Caco-2 (cell line): ENCODE results near the gene DENND2D. TPM values are rescaled to one million over a fixed set of nuclear protein-coding genes. Genes with fewer than 3 reads are reported as not detected.

ENCODE experiments used
- total RNA-seq: library from RNA; stranded (reverse); gene quantifications from 2 replicates; pipeline ENCODE4 v1.2.3, GENCODE V29; 2022

DENND2D gene
- total RNA-seq, 1 experiment from 2014 or later = 20.4 TPM

Other genes with a start within 250 kb of the DENND2D start
- gene LRIF1, start 236.7 kb downstream of the DENND2D start, total RNA-seq = 31.7 and 35.2 TPM in 2 replicates
- gene DRAM2, start 60.6 kb downstream of the DENND2D start, total RNA-seq = 25.3 and 29.0 TPM in 2 replicates
- 17.3 and 19.1 TPM in 2 replicates for gene CEPT1, start 60.4 kb downstream of the DENND2D start, total RNA-seq
- gene CHI3L2, start 27.1 kb upstream of the DENND2D start, total RNA-seq = not detected in 2 replicates
- gene CHIA, start 90.2 kb upstream of the DENND2D start, total RNA-seq = not detected in 2 replicates
- 0.51 and 0.73 TPM in 2 replicates for gene OVGP1, start 227.1 kb upstream of the DENND2D start, total RNA-seq
- gene WDR77, start 248.6 kb upstream of the DENND2D start, total RNA-seq = 30.1 and 31.9 TPM in 2 replicates
- 194 and 219 TPM in 2 replicates for gene ATP5PB, start 248.8 kb upstream of the DENND2D start, total RNA-seq